Glomerular endothelial cell (primary cell): ENCODE measurements around the gene NRARP. TPM values are rescaled to one million over a fixed set of nuclear protein-coding genes. Genes with fewer than 3 reads are reported as not detected.

Experiments used
- DNase-seq: peaks from one replicate; pipeline ENCODE4 v3.0.0-alpha.2; 2011; ENCODE audit warnings: low read depth, low spot score; ENCODE audit errors: extremely low read depth
- total RNA-seq: library from RNA; depleted of rRNA; stranded (reverse); fragments of >200 nt; gene quantifications from 2 replicates; pipeline ENCODE4 v1.2.3, GENCODE V29; 2015

NRARP gene
- total RNA-seq, 1 donor from 2014 or later: 188 TPM

DNA sequence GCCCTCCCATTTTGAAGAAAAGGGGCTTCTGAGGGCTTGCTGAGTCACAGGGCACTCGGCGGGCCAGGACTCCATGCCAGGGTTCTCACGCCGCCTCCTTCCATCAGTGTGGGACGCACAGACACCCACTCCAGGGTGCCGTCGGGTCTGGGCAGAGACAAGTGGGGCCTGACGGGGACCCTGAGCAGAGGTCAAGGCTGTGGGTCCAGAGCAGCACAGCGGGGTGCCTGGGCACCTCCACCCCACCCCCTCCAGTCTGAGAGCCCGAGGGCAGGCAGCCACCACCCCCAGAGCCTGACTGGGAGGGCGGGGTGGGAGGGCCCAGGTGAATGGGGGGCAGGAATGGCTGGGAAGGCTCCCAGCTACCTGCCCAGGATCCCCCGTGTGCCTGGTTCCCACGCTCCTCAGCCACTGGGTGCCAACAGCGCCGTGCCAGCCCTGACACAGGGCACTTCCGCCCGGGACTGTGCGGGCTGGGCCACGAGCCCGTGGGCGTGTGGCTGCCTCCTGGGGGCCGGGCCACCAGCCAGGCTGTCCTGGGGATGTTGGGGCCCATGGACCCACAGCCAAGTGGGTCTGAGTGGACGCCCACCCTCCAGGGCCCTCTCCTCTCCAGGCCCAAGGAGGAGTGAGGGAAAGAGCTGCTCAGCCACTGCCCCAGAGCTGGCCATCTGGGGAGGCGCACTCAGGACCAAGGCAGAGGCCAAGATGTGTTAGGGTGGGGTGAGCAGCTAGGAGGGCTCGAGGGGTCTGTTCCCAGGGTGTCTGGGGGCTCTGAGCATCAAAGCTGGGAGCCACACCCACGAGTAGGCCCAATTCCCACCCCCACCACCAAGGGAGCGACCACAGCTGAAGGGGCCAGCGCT, 10.1 kb upstream of the NRARP start:
- DNase-seq: no peak

DNA sequence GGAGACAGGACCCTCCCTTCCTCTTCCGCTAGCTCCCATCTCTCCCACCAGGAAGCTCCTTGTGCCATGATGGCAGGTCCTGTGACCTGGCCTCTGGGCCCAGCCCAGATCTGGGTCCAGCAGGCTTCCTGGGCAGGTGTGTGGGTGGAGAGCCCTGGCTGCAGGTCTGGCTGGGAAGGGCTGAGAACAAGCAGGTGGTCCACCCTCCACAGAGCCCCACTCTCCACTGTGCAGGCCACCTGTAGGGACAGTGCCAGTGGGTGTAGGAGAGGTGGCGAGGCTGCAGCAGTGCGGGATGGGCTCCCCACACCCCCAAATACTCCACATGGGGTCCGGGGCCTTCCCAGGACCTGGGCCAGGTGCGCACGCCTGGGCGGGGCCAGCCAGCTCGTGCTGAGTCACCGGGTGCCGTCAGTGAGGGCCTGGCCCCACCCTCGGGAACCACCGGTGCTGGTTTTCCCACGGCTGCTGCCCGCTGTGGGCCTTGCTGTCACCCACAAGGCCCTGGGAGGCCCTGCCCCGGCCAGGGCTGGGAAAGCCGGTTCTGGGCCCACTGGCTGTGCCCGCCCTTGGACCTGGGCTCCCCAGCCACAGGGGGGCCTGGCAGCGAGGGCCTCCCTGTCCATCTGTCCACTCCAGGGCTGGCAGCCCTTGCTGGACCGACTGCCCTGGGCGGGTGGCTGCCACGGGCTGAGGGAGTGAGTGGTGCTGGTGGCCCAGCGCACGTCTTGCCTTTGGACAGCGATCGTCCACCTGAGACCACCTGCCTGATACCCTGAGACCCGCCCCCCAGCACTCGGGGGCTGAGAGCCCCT, 9.3 kb upstream of the NRARP start:
- no peak for DNase-seq

DNA sequence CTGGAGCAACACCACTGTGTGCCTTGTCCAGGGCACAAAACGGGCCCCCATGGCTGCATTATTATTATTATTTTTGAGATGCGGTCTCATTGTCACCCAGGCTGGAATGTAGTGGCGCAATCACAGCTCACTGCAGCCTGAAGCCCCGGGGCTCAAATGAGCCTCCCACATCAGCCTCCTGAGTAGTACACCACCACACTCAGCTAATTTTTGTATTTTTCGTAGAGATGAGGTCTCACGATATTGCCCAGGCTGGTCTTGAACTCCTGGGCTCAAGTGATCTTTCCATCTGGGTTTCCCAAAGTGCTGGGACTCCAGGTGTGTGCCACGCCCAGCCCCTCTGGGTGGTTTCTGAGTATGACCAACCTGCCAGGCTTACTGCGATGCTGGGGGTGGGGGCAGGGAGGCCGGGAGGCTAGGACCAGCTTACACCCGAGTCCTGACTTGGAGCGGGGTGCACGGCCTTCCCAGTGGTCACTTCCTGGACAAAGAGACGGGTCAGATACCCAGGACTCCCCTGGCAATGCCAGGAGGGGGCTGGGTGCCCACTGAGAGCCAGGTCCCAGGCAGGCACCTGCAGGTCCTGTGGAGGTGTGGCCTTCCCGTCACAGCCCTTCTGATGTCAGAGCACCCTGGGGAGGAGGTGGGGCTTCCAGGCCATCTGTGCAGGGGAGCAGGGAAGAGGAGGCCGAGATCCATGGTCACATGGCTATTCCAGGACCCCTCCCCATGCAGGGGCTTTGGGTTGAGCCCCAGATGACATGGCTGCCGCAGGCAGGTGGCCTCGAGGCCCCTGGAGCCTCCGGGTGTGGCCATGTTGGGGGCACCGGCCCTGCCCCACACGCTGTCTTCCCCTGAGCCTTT, 8.3 kb upstream of the NRARP start:
- no peak for DNase-seq

DNA sequence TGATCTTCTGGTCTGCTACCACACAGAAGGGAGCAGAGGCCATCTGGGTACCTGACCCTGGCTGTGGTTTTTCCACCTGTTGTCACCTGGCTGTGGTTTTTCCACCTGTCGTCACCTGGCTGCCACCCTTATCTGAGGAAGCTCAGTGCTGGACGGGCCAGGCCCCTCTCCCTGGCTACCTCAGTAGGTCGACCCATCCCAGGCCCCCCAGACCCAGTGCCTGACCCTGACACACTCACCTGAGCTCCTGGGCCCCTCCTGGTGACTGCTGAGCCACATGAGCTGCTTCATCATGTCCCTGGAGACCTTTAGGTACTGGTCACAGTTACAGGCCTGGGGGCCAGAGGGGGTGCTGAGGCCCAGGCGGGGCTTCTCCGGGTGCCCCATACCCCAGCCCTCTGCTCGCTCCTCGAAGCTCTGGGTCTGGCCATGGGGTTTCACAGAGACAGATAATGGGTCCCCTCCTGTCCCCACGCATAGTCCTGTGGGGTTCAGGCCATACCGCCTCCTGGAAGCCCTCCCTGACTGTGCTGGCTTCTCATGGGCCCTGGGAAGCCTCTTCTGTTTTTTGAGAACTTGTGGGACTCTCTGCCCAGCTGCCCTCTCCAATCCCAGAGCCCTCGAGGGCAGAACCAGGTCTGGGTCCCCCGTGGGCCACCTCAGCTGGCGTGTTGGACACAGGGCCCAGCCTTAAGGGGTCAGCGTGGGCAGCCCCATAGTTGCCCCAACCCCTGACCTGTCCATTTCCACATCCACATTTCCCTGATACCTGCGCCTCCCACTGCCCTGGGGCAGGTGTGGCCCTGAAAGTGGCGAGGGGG, 7.5 kb upstream of the NRARP start:
- no peak for DNase-seq

DNA sequence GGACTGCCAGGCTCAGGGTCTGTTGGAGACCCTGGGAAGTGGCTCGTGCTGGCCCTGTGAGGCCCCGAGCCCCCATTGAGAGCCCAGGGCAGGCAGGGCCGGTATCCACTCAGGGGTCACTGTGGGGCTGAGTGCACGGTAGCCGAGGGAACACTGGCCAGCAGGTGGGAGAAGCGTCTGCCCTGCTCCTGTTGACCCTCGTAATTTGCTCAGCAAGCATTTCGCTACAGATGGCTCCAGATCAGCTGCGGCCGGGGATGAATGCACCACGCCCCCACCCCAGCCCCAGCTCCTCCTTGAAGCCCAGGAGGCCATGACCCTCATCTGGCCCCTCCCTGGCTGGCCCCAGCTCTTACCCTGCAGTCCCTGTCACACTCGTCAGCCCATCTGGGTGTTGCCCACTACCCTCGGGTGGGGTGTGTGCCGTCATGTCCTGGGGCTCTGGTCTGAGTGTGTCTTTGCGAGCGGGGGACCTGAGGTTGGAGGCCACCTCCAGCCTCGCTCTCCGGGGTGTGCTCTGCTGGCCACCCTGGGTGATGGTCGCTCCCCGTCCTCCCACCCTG, 6.1 kb upstream of the NRARP start:
- DNase-seq: no peak

DNA sequence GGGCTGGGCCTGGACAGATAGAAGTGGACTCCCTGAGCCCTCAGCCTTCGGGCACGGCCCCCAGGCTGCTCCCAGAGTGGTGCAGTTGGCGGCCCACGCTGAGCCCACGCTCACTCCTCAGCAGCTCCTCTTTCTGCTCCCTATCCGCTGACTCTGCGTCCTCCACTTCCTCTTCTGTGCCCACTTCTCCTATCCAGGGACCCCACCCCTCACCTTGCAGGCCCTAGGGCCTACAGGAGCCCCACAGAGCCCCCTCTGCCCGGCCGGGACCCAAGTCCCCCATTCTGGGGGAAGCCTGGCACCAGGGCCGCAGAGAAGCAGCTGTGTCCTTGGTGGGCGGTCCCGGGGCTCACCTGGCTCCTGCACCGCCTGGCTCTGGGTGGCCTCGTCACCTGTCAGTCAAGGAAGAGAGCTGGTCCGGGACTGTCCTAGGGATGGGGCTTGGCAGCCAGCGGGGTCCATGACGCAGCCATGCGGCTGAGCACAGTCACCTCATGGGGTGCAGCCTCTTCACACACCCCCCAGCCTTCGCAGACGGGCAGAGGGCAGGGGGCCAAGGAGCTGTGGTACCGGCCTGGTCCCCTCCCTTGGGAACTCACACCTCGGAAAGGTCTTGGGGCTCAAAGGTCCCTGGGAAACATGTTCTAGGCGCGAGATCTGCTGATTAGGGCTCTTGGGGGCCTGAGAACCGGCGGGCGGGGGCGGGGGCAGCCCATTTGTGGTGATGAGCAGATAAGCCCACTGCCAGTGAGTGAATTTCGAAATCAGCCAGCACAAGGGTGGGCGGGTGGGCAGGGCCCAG, 5.4 kb upstream of the NRARP start:
- DNase-seq: no peak

DNA sequence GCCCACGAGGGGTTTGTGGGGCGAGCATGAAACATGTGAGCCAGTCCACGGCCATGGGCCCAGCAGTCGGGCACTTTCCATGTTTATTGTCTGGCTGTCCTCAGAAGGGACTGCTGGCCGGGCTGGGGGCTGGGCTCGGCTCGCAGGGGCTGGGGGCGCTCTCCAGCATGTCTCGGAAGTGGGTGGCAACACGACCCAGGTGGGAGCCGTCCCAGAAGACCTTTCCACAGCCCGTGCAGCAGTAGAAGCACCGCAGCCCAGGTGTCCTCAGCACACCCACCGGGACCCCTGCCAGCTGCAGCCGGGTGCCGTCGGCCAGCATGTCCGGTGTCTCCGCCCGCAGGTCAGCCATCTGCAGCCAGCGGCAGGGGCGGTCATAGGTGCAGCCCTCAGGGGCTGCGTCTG, 4.8 kb upstream of the NRARP start:
- DNase-seq: no peak

DNA sequence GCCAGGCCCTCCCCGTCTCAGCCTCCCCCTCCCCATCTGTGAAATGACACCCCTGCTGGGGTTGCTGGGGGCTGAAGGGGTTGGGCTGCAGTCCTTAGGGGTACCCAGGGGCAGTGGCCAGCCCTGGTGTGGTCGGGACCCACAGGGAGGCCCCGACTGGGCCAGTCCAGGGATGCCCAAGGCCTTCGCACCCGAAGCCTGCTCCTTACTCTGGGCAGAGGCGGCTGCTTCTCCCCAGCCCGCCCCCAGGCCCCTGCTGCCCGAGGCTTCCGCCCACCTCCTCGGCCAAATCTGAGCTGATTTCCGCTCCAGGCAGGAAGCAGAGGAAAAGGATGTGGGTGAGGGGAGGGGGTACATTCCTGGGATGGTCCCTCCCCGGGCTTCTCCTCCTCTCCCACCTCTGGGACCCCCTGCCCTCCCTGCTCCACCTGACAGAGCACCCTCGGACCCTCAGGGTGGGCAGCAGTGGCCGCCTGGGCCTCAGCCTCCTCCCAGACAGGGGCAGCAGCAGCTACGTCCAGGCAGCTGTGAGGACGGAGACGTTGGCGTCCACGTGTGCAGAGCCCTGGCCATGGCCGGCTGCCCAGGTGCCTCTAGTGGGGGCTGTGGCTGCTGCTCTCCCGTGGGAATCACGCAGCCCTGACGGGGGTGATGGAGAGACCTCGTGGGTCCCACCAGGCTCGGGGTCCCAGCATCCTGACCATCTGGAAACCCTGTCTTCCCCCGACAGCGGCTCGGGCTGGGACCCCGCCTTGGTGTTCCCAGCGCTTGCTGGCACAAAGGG, 4.2 kb upstream of the NRARP start:
- DNase-seq: no peak

DNA sequence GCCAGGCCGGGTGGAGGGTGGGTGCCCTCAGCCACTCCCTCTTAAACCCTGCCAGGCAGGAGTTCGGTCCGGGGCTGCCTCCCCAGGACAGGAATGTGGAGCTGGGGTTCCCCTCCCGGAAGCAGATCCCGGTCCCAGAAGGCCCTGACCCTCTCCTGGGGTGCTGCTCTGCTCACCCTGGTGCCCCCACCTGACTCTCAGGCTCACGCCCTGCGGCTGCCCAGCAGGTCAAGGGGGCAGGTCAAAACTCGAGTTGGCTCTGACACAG, 3.7 kb upstream of the NRARP start:
- DNase-seq: no peak

DNA sequence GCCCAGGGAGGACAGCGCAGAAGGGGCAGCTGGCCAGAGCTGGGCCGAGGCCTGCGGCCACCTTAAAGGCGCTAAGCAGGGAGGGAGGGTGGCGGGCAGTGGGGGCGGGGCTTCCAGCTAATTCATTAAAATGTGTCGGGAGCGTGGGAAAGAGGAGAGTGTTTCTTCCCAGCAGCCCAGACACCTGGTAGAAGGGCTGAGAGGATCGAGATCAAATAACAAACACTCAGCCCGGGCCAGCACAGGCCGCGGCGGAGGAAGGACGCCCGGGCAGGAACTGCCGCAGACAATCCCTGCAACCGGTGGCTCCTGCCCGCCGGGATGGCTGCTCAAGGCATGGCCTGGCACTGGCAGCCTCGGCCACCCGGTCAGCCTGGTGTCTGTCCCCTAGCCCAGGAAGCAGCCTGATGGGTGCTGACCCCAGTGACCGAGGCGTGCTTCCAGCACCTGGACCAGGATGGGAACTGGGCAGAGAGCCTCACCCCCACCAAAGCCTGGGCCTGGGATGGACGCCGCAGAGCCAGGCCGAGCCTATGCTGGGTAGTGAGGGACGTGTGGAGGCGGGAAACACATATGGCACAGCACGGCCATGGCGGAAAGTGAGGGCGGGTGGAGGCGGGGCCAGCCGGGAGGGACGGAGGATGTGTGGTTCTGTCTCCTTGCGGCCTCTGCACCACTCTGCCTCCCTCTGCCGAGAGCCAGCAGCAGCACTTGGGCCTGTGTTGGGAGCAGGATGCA, 3.2 kb upstream of the NRARP start:
- no peak for DNase-seq

DNA sequence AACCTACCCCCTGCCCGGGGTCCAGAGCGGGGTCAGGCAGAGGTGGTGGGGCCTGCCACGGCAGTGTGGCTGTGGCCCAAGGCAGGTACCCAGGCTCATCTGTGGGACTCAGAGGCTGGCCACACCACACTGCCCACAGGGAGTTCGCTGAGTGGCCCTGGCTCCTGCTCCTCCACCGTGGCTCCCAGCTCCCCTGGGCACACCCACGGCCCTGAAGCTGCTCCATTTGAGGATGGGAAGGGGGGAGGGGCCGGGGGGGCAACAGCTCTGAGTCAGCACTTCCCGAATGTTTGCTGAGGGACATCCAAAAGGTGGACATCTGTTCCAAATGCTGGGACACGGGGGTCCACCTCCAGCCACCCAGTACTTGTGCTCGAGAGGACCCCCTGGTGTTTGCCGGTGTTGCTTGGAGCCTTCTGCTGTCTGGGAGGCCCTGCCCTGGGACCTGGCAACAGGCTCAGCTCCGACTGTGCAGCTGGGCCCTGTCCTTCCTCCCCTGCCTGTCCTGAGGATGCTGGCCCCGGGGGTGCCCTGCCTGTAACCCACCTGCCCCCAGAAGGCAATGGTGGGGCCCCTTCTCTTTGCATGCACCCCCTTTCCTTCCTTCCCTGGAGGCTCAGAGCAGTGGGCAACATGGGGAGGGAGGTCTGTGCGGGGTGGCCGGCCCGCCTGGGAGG, 2.5 kb upstream of the NRARP start:
- no peak for DNase-seq

DNA sequence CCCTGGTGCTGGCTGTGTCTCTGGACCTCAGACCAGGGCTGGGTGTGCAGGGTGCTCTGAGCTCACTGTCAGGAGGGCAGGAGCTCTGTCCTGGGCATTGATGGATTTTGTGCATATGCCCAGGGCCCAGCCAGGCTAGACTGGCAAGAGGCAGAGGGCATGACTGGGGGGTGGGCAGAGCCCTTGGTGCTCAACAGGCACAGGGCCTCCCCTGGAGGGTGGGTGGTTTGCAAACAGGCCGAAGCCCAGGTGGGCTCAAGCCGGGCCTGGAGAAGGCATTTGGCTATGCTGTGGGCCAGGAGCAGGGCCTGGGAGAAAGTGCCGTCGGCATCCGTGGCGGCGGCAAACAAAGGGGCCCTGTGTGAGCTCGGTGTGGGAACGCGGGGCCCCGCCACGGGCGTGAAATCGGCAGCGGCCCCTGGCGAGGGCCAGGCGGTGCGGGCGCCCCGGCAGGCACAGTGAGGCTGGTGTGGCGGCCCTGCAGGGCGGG, 1.9 kb upstream of the NRARP start:
- no peak for DNase-seq

DNA sequence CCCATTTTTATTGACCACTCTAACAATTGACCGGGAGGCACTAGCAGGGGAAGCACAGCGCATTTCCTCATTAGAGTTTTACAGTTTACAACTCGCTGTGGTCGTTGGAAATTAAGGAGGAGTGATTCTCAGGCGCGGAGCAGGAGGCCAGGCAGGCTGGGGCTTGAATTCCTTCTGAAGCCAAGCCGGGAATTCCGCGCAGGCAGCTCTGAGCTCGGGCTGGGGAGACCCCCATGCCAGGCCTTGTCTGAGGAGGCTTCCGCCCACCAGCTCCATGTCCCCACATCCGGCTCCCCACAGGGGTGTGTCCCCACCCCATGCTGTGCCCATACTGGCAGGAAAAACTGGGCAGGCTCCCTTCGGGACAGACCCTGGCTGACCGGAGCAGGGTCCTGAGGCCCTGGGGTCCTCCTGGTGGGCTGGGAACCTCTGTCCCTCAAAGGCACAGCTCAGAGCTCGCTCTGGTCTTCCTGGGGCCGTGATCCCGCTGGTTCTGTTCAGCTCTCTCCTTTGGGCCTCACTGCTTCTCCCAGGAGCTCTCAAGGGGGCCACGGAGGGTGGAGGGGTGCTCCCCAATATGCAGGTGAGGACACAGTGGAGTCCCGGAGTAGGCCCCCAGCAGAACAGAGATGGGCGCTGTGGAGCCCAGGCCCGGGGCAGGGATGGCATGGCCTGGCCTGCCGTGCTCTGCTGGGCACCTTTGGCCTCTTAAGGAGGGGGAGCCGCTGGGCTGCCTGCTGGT, 1.3 kb upstream of the NRARP start:
- DNase-seq: no peak

DNA sequence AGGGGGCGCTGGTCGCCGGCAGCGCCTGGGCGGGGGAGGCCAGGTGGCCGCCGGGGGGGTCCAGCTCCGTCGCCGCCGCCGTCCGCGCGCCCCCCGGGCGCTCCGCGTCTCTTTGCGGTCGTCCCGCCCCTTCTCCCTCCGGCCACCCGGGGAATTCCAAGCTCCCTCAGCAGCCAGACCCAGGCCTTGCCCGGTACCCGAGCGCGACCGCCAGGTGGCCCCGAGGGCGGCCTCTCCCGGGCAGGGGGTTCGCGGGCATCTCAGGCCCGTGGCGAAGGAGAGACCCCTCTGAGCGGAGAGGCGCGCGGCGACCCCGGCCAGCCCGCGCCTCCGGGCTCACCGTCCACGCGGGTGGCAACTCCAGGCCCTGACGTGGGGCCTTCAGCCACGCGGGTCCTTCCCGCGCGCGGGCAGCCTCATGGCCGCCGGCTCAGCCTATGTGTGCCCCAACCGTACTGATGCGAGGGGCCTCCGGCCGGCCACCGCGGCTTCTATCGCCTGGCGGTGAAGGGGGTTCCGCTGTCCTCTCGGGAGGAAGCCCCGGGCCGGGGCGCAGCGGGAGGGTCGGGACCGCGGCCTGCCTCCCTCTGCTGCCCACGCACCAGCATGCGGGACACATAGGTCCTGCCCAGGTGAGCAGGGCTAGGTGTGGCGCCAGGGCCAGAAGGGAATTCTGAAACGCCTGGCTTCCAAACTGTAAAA, 529 bp upstream of the NRARP start:
- DNase-seq: no peak

DNA sequence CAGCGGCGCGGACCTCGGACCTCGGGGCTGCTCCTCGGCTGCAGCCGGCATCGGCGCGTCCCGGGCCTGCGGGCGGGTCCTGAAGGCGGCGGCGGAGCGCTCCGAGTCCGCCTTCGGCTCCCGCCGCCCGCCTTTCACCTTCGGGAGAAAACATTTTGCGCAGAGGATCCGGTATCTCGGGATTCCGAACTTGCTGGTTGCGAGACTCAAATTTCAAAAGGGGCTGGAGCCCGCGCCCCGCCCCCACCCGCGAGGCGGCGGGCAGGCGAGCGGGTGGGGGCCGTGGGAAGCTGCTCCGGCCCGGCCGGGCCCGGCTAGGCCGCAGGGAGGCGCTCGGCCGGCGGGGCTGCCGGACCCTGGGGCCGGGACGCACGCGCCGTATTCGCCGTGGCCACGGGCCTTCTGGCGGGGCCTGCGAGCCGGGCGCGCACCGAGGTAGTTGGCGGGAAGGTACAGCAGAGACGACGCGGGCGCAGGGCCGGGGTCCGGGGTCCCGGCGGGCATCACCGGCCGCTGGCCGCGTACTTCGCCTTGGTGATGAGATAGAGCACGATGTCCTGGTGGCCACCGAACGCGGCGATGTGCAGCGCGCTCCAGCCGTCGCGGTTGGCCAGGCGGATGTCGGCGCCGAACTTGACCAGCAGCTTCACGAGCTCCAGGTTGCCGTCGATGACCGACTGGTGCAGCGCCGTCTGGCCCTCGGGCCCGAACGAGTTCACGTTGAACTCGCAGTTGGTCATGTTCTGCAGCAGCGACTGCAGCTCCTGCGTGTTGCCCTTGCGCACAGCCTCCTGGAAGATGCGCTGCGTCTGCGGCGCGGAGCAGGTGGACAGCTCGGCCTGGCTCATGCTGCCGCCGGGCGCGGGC, 757 bp downstream of the NRARP start:
- DNase-seq: no peak
